ENCODE results near the gene C1QTNF1.
"Not testable (repeated sequence)": the region's sequence is repeated elsewhere in the genome, so short reads cannot be mapped to it uniquely, and the experiment has no call there.

The C1QTNF1 gene

GRCh38 chr17:79023180-79023705 is 726 bp upstream of the C1QTNF1 start:
- no peak for DNase-seq (ENCODE audit: low spot score)

DNA sequence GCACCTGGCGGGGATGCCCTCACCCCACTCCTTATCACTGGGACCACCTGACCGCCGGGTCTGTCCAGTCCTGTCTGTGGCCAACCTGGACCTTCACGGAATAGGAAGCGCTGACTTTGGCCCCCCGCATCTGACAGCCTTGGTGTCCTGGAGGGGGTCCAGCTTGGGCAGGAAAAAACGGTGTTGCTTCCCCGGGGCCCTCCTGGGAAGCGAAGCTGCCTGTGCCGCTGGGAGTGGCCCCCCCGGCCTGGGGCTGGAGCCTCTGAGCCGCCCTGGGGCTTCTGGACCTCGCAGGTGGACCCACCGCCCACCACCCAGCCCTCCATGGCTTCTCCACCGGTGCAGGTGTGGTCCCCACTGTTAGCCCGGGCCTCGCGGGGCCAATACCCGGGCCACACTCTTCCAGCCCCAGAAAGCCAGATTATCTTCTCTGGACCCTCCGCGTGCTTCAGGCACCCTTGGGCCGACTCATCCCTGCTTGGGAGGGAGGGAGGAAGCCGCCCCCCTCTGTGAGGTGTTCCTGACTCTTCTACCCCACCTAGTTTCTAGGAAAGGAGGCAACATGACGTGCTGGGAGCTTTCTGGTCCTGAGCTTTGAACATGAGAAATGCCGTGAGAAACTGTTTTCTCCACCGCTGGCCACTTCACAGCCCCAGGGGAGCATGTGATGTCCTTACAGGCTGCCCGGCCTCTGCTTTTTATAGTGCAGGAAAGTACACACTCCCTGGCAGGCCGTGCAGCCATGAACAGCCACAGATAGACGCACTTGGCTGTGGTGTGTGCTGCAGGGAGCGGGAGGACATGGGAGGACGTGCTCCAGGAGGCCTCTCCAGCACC is 1.1 kb downstream of the C1QTNF1 start:
- DNase-seq (ENCODE audit: low spot score) = no peak

GRCh38 chr17:79026376-79027273 is 2.7 kb downstream of the C1QTNF1 start:
- DNase-seq (ENCODE audit: low spot score) = peak; percentile 57

DNA sequence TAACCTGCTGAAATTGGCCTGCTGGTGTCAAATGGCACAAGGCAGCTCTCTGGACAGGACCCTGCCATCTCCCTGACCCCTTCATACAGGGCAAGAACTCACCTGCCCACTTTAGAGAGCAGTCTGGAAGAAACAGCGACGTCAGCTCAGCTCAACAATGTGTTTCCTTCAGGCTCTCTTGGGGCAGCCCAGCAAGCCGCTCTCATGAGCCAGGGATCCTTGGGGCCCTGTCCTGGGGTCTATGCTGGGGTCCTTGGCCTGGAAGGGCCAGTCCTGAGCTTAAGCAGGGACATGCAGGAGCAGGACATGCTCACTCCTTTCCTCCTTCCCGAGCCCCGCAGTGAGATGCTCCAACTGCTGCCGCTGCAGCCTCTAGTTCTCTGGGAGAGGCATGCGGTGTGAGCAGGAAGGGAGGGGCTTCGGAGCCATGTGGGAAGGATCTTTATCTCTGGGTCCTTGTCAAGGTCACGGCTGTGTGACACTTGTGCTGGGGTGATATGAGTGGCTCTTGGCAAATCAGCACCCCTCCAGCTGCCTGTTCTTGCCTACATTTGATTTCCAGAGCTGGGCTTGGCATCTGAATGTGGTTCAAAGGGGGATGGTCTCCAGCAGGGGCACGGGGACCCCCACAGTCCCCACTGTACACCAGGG is 3.4 kb downstream of the C1QTNF1 start:
- no peak for DNase-seq (ENCODE audit: low spot score)

DNA sequence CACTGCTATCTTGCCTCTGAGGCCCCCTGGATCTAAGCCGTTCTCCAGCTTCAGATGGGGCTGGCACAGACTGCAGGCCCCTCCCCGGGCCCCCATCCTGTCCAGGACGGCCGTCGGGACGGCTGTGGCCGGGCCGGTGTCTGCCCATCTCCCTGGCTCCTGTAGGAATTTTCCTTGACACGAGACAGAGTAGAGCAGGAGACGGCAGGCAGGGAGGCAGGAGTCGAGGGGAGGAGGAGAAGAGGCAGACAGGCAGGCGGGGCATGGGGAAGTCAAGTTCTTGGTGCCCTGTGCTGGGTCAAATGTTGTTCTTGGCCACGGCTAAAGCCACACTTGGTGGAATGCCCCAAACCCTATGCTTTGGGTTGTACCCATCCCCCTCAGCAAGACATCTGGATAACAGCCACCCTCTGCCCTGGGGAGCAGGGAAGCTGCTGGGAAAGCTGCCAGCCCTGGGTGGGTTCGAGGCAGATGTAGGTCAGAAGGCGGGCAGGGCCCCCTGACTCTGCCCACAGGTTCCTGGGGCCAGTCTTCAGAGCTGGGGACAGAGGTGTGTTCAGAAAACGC is 4.0 kb downstream of the C1QTNF1 start:
- no peak for DNase-seq (ENCODE audit: low spot score)

- no peak for DNase-seq (ENCODE audit: low spot score)
Measured at GRCh38 chr17:79028496-79029326, 4.7 kb downstream of the C1QTNF1 start.

DNA sequence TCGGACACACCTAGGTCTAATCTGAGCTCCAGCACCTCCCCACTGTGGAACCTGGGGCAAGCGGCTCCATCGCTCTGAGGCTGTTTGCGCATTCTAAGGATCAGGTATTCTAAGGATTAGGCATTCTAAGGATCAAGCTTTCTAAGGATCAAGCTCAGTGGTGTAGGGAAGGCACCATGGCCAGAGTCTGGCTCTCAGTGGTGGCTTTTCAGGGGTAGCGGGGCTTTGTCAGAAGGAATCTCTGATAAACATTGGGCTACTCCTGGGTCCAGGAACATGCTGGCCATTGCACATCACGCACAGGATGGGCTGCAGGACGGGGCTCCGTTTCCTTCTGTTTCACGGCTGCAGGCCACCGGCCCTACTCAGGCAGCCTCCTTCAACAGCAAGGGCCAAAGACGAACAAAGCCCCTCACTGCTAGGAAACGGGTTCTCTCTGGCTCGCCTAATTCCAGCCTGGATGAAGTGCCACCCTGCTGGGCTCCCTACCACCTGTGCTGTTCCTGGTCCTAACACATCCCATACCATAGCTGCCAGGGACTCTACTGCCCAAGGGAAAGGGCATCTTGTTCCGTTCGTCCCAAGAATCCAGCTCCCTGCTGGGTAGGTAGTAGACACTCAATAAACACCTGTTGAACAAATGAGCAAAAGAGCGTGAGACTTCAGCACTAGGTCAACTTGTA is 5.5 kb downstream of the C1QTNF1 start:
- no peak for DNase-seq (ENCODE audit: low spot score)

GRCh38 chr17:79030636-79031035 is 6.7 kb downstream of the C1QTNF1 start:
- not testable (repeated sequence) for DNase-seq (ENCODE audit: low spot score)

- DNase-seq (ENCODE audit: low spot score) = no peak
Measured at GRCh38 chr17:79031996-79032875, 8.3 kb downstream of the C1QTNF1 start.

GRCh38 chr17:79033046-79033616 is 9.2 kb downstream of the C1QTNF1 start:
- no peak for DNase-seq (ENCODE audit: low spot score)

DNA sequence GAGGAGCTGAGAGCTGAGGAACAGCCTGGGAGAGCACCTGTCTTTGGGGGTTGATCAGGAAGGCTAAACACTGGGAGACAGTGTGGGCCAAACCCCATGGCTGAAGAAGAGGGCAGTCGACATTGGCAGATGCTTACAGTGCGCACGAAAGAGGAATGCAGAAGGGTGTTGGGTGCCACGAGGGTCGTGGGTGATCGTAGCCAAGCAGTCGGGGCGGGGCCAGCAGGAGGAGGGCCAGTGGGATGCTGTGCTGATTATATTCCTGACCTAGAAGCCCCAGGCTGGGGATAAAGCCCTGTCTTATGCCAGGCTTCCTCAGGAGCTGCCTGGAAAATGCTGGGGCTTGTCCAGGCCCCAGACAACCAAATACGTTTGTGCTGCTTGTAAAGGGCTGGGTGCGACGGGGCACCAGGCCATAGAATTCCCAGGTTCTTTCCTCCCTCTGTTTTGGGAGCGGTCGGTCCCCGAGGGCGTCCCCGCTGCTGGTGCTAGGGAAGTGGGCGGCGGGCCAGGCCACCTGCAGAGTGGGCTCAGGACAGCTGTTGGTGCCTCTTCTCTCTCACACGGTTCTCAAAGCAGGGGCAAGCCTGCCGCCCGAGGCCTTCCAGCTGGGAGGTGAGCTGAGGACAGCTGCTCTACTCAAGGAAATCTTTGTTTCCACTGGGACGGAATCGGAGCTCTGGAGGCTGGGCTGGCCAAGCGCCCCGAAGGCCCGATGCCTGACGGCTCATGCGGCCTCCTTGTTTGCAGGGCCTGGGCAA is 10.0 kb downstream of the C1QTNF1 start:
- no peak for DNase-seq (ENCODE audit: low spot score)

GRCh38 chr17:79034931-79035485 is 11.0 kb downstream of the C1QTNF1 start:
- DNase-seq (ENCODE audit: low spot score) = no peak

- no peak for DNase-seq (ENCODE audit: low spot score)
Measured at GRCh38 chr17:79035686-79036085, 11.7 kb downstream of the C1QTNF1 start.

DNA sequence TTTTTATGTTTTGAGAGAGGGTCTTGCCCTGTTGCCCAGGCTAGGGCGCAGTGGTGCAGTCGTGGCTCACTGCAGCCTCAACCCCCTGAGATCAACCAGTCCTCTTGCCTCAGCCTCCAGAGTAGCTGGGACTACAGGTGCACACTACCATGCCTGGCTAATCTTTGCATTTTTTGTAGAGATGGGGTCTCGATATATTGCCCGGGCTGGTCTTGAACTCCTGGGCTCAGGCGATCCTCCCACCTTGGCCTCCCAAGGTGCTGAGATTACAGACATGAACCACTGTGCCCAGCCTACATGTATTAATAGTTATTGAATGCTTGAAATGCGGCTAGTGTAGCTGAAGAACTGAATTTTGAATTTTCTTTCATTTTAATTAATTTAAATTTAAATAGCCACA is 12.2 kb downstream of the C1QTNF1 start:
- DNase-seq (ENCODE audit: low spot score) = no peak

- no peak for DNase-seq (ENCODE audit: low spot score)
Measured at GRCh38 chr17:79036596-79036995, 12.6 kb downstream of the C1QTNF1 start.

DNA sequence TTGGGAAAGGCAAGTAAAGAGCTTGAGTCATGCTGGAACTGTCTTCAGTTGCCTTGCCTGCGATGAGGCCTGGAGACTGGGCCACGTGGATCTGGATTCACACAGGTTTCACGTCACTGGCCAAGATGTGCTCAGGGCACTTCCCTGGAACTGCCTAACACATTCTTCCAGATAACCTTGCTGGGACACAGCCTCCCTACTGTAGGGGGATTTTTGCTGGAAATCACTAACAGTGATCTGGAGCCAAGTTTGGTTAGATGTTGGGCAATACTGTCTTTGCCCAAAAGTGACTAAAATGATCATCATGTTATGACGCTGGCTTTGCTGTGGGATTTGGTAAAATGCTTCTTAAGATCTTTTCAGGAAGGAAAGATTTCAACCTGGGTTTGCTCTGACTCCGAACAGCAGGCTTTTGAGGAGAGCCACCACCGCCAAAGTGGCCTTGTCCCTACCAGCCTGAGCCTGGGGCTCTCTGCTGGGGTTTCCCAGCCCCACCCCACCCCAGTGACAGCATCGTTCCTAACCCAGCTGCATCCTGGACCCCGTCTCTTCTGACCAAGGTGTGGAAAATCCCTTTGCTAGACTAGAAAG is 14.7 kb downstream of the C1QTNF1 start:
- no peak for DNase-seq (ENCODE audit: low spot score)

DNA sequence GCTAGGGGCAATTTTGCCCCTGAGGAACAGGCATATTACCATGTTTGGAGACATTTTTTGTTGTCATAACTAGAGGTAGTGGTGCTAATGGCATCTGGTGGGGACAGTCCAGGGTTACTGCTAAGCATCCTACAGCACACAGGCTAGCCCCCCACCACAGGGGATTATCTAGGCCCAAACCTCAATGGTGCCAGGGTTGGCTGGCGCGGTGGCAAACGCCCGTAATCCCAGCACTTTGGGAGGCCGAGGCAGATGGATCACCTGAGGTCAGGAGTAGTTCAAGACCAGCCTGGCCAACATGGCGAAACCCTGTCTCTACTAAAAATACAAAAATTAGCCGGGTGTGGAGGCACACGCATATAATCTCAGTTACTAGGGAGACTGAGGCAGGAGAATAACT is 15.2 kb downstream of the C1QTNF1 start:
- no peak for DNase-seq (ENCODE audit: low spot score)

- DNase-seq (ENCODE audit: low spot score) = no peak
Measured at GRCh38 chr17:79039886-79040285, 15.9 kb downstream of the C1QTNF1 start.
